K562 (cell line): ENCODE measurements around the gene SDS. TPM values are rescaled to one million over a fixed set of nuclear protein-coding genes. Genes with fewer than 3 reads are reported as not detected.

Experiments used
- ATAC-seq: fragments of 200-7000 bp; cut with Tn5 transposase; 3 replicates; pipeline ENCODE4 v1.9.1; 2020; ENCODE audit warnings: moderate library complexity
- BruUV-seq: library from RNA; stranded (reverse); fragments of 400-500 nt; replicated peaks from 2 replicates; lab custom pipeline; 2021; lab: Mats Ljungman, UMichigan
- CTCF ChIA-PET: fragments of 300-600 bp; formaldehyde crosslinking; extraction: SDS; loops from one replicate; lab custom pipeline; 2021; ENCODE audit warnings: low intra/inter-chr PET ratio; lab: Yijun Ruan, JAX
- POLR2A ChIA-PET: fragments of 300-600, 350-650 bp; sonication (Branson Sonifier 250); formaldehyde crosslinking; extraction: SDS; loops from one replicate; lab custom pipeline; 2021; ENCODE audit warnings: antibody characterized with exemption, inconsistent platforms; lab: Yijun Ruan, JAX
- DNase-seq, 4 experiments: peaks; one replicate each; pipeline versions ENCODE4 v3.0.0 to v3.0.0-alpha.2; 2011 to 2018; ENCODE audit warnings: low spot score in 3 of 4, mixed read lengths in 3 of 4; ENCODE audit errors: extremely low read depth in 1 of 4
- FAIRE-seq: peaks from 2 replicates; lab custom pipeline; 2011; peaks lifted over from hg19 to GRCh38; lab: Jason Lieb, UNC
- H2AFZ ChIP-seq: 2 replicates; pipeline ENCODE4 v1.6.0; 2011; ENCODE audit warnings: low read depth, low read length, control low read depth, inconsistent platforms
- H3K27ac ChIP-seq: fragments of 200-600 bp; 3 replicates; pipeline ENCODE4 v1.8.0; 2011; ENCODE audit warnings: low read depth, mild to moderate bottlenecking, control low read depth, inconsistent platforms, low read length, moderate library complexity, mixed read lengths; ENCODE audit errors: extremely low read depth
- H3K27me3 ChIP-seq, 2 experiments: fragments of 300-600 bp in 1 of 2; 2 replicates in 1 of 2; 3 replicates in 1 of 2; pipeline versions ENCODE4 v1.6.0 to v1.8.0; 2011; ENCODE audit warnings: inconsistent platforms in 2 of 2, low read length in 2 of 2, mild to moderate bottlenecking in 1 of 2, mixed read lengths in 1 of 2, moderate library complexity in 1 of 2; ENCODE audit not compliant: control insufficient read depth in 2 of 2, insufficient read depth in 2 of 2
- H3K36me3 ChIP-seq: fragments of 300-600 bp; 3 replicates; pipeline ENCODE4 v1.8.0; 2011; ENCODE audit warnings: mild to moderate bottlenecking, low read length, inconsistent platforms; ENCODE audit not compliant: control insufficient read depth, insufficient read depth
- H3K4me1 ChIP-seq, 2 experiments: fragments of 200-600 bp in 1 of 2; replicated peaks in 1 of 2; 2 replicates in 1 of 2; 3 replicates in 1 of 2; pipeline versions ENCODE4 v1.5.1 to v1.8.0; 2011; ENCODE audit warnings: inconsistent platforms in 2 of 2, low read length in 2 of 2, mild to moderate bottlenecking in 1 of 2, mixed read lengths in 1 of 2, moderate library complexity in 1 of 2; ENCODE audit not compliant: control insufficient read depth in 2 of 2, insufficient read depth in 2 of 2
- H3K4me2 ChIP-seq: 2 replicates; pipeline ENCODE4 v1.6.1; 2011; ENCODE audit warnings: low read length, control low read depth, inconsistent platforms, mixed read lengths; ENCODE audit not compliant: insufficient read depth
- H3K4me3 ChIP-seq: fragments of 200-600 bp; sonication (generic), shearing (Covaris generic); 2 replicates; pipeline ENCODE4 v1.5.1; 2016; ENCODE audit warnings: control low read depth, inconsistent platforms
- H3K79me2 ChIP-seq: fragments of 200-600 bp; 3 replicates; pipeline ENCODE4 v1.8.0; 2011; ENCODE audit warnings: low read length, inconsistent platforms; ENCODE audit not compliant: control insufficient read depth, insufficient read depth
- H3K9ac ChIP-seq, 2 experiments: 2 replicates each; pipeline versions ENCODE4 v1.6.0 to v1.6.1; 2011; ENCODE audit warnings: low read depth in 2 of 2, low read length in 2 of 2, control low read depth in 1 of 2, inconsistent platforms in 1 of 2, mild to moderate bottlenecking in 1 of 2, mixed read lengths in 1 of 2; ENCODE audit not compliant: insufficient read depth in 1 of 2
- H3K9me1 ChIP-seq: one replicate; pipeline ENCODE4 v1.6.0; 2011; ENCODE audit warnings: inconsistent platforms, mild to moderate bottlenecking, low read length, moderate library complexity; ENCODE audit not compliant: control insufficient read depth, insufficient read depth
- H3K9me3 ChIP-seq: replicated peaks from 2 replicates; pipeline ENCODE4 v1.5.1; 2011; ENCODE audit warnings: low read depth, low read length, inconsistent platforms; ENCODE audit not compliant: control insufficient read depth, insufficient read depth
- H4K20me1 ChIP-seq: replicated peaks from 2 replicates; pipeline ENCODE4 v1.6.1; 2011; ENCODE audit warnings: low read length, inconsistent platforms, mixed read lengths; ENCODE audit not compliant: control insufficient read depth, insufficient read depth
- BCL6 ChIP-seq: fragments of 250-450 bp; sonication (Bioruptor Pico); IDR thresholded peaks from 2 replicates; pipeline ENCODE4 v1.4.0; 2020
- E2F5 ChIP-seq: sonication (generic); formaldehyde crosslinking; IDR thresholded peaks from 2 replicates; pipeline ENCODE4 v1.8.0; 2022; ENCODE audit warnings: mild to moderate bottlenecking, missing genetic modification reagents
- ESRRB ChIP-seq: fragments of 250-450 bp; sonication (Bioruptor Pico); IDR thresholded peaks from 2 replicates; pipeline ENCODE4 v1.5.0; 2020; ENCODE audit warnings: mild to moderate bottlenecking, moderate library complexity, borderline replicate concordance
- HIVEP1 ChIP-seq: fragments of 250-450 bp; sonication (Bioruptor Pico); IDR thresholded peaks from 2 replicates; pipeline ENCODE4 v1.4.0; 2020; ENCODE audit warnings: mild to moderate bottlenecking
- HMG20B ChIP-seq: fragments of 250-450 bp; sonication (Bioruptor Pico); IDR thresholded peaks from 2 replicates; pipeline ENCODE4 v1.5.0; 2021; ENCODE audit warnings: mild to moderate bottlenecking
- JUND ChIP-seq, 2 experiments: IDR thresholded peaks; 2 replicates in 1 of 2; 3 replicates in 1 of 2; pipeline ENCODE4 v1.6.1; 2011; ENCODE audit warnings: borderline replicate concordance in 2 of 2, low read depth in 2 of 2, low read length in 2 of 2, improper control_type of control experiment in 1 of 2, missing biosample characterization in 1 of 2, missing genetic modification characterization in 1 of 2, missing genetic modification reagents in 1 of 2
- NUFIP1 ChIP-seq: fragments of 450-650 bp; IDR thresholded peaks from 2 replicates; pipeline ENCODE4 v1.6.1; 2018; ENCODE audit not compliant: partially characterized antibody
- RFX1 ChIP-seq: fragments of 450-650 bp; IDR thresholded peaks from 2 replicates; pipeline ENCODE4 v1.6.1; 2016; ENCODE audit warnings: mild to moderate bottlenecking, moderate library complexity
- SRSF3 ChIP-seq: fragments of 200-400 bp; formaldehyde crosslinking; IDR thresholded peaks from 2 replicates; pipeline ENCODE4 v1.6.1; 2016; ENCODE audit warnings: mild to moderate bottlenecking, low read length, moderate library complexity; ENCODE audit not compliant: insufficient read depth
- TEAD2 ChIP-seq: fragments of 450-650 bp; IDR thresholded peaks from 2 replicates; pipeline ENCODE4 v1.6.1; 2016; ENCODE audit warnings: missing genetic modification characterization, control low read depth, missing compliant biosample characterization
- ZNF384 ChIP-seq: IDR thresholded peaks from 2 replicates; pipeline ENCODE4 v1.6.1; 2012; ENCODE audit warnings: low read depth, low read length, improper control_type of control experiment
- ZNF408 ChIP-seq: fragments of 250-450 bp; sonication (Bioruptor Pico); IDR thresholded peaks from 2 replicates; pipeline ENCODE4 v1.4.0; 2020; ENCODE audit warnings: low read depth, mild to moderate bottlenecking, moderate library complexity
- ZNF445 ChIP-seq: fragments of 250-450 bp; sonication (Bioruptor Pico); IDR thresholded peaks from 2 replicates; pipeline ENCODE4 v1.4.0; 2020; ENCODE audit warnings: low read depth, mild to moderate bottlenecking, moderate library complexity
- ZNF699 ChIP-seq: fragments of 250-450 bp; sonication (Bioruptor Pico); IDR thresholded peaks from 2 replicates; pipeline ENCODE4 v1.8.0; 2021; ENCODE audit warnings: mild to moderate bottlenecking, moderate library complexity; ENCODE audit not compliant: insufficient replicate concordance
- ZNF79 ChIP-seq: fragments of 250-450 bp; sonication (Bioruptor Pico); IDR thresholded peaks from 2 replicates; pipeline ENCODE4 v1.4.0; 2020; ENCODE audit warnings: low read depth, mild to moderate bottlenecking, moderate library complexity
- WGBS: fragments of 100-300 bp; shearing (Covaris generic); methylation state at CpG from one replicate; pipeline ENCODE4 v1.1.6; 2016; ENCODE audit warnings: low coverage, mixed read lengths; ENCODE audit not compliant: insufficient coverage; ENCODE audit errors: missing lambda C conversion rate; 5-methylcytosine and 5-hydroxymethylcytosine counted together
- in situ Hi-C: fragments of 300-500 bp; cut with MboI; formaldehyde crosslinking; loops from 4 replicates; pipeline ENCODE4 v1.15.0; 2018; ENCODE audit warnings: inconsistent platforms, mixed read lengths
- intact Hi-C: fragments of 100-400 bp; cut with micrococcal nuclease; formaldehyde crosslinking; loops from 2 replicates; pipeline ENCODE4 v1.14.2; 2022
- polyA plus RNA-seq, 8 experiments: library from polyadenylated mRNA; depleted of rRNA in 4 of 8; stranded (reverse) in 5 of 8; unstranded in 3 of 8; fragments of >200 nt; fragmentation: Nextera tagmentation in 2 of 8; fragmentation: Illumina TruSeq in 1 of 8; extraction: Ambion mirVana in 2 of 8; extraction: Trizol in 1 of 8; gene quantifications; 2 replicates each; pipeline versions ENCODE4 v1.2.1 to v1.2.3, GENCODE V29; 2011 to 2014; ENCODE audit warnings: inconsistent platforms in 1 of 8, missing spikeins in 1 of 8
- total RNA-seq, 7 experiments: library from RNA; depleted of rRNA in 6 of 7; stranded (reverse); fragments of >200 nt in 6 of 7; fragmentation: Illumina TruSeq in 2 of 7; extraction: Trizol in 2 of 7; gene quantifications; 2 replicates each; pipeline versions ENCODE4 v1.2.1 to v1.2.3, GENCODE V29; 2011 to 2021; ENCODE audit warnings: low replicate concordance in 1 of 7
- TF ChIP-seq, protein P1 (sequence below): sonication (generic); formaldehyde crosslinking; IDR thresholded peaks from 2 replicates; pipeline ENCODE4 v1.8.0; 2022; ENCODE audit warnings: mild to moderate bottlenecking, missing genetic modification reagents

The SDS gene
- total and polyA plus RNA-seq, 9 of the 15 experiments (the other 6 are each of a cell fraction or from before 2014, with no cell fraction given): 0.07 to 1.1 (median 0.12) TPM; not detected in 1

- Histone ChIP-seq H3K9ac (no peak overlapping the region), H3K9me1 (no peaks in the 10 kb centered on the region), H3K4me3 (no peak overlapping the region), H3K4me1 (no peaks in the 10 kb centered on the region; a peak in 1 of 5 replicates), H2AFZ (no peak overlapping the region), H3K27ac (no peak overlapping the region), H3K4me2 (no peak overlapping the region), H3K79me2 (no peaks in the 10 kb centered on the region), H3K27me3 (no peaks in the 10 kb centered on the region), H4K20me1 (0 out of 2 replicates have a peak, but pooled peaks cover 3% of the 10 kb centered on the region), H3K36me3 (peaks cover 64% of the 10 kb centered on the region; the same call in 2 of the 3 replicates), H3K9me3 (no peaks in the 10 kb centered on the region)
- no peak for ATAC-seq
- ChIA-PET CTCF (no interaction called here), POLR2A (no interaction called here)
- 92% methylated on average over 9 of the region's 9 CpGs for WGBS
- no TSS peak for BruUV-seq
- DNase-seq: no peak
- TF ChIP-seq ZNF408 (CRISPR knock-in tag): no peak
- TF ChIP-seq ZNF445 (CRISPR knock-in tag): no peak
- TF ChIP-seq SRSF3: no peak
- TF ChIP-seq NUFIP1: no peak
- TF ChIP-seq BCL6 (CRISPR knock-in tag): no peak
- TF ChIP-seq HMG20B (CRISPR knock-in tag): no peak
- TF ChIP-seq ZNF384: no peak
- TF ChIP-seq HIVEP1 (CRISPR knock-in tag): no peak
- no peak for TF ChIP-seq JUND (IDR thresholded peaks at IDR 0.05; ENCODE audit: borderline replicate concordance, low read depth, low read length)
- TF ChIP-seq JUND (tag; IDR thresholded peaks at IDR 0.05; ENCODE audit: borderline replicate concordance, low read depth, low read length): no peak
- no peak for TF ChIP-seq RFX1
- TF ChIP-seq E2F5: no peak
- TF ChIP-seq ZNF699 (CRISPR knock-in tag): no peak
- TF ChIP-seq, protein P1, sequence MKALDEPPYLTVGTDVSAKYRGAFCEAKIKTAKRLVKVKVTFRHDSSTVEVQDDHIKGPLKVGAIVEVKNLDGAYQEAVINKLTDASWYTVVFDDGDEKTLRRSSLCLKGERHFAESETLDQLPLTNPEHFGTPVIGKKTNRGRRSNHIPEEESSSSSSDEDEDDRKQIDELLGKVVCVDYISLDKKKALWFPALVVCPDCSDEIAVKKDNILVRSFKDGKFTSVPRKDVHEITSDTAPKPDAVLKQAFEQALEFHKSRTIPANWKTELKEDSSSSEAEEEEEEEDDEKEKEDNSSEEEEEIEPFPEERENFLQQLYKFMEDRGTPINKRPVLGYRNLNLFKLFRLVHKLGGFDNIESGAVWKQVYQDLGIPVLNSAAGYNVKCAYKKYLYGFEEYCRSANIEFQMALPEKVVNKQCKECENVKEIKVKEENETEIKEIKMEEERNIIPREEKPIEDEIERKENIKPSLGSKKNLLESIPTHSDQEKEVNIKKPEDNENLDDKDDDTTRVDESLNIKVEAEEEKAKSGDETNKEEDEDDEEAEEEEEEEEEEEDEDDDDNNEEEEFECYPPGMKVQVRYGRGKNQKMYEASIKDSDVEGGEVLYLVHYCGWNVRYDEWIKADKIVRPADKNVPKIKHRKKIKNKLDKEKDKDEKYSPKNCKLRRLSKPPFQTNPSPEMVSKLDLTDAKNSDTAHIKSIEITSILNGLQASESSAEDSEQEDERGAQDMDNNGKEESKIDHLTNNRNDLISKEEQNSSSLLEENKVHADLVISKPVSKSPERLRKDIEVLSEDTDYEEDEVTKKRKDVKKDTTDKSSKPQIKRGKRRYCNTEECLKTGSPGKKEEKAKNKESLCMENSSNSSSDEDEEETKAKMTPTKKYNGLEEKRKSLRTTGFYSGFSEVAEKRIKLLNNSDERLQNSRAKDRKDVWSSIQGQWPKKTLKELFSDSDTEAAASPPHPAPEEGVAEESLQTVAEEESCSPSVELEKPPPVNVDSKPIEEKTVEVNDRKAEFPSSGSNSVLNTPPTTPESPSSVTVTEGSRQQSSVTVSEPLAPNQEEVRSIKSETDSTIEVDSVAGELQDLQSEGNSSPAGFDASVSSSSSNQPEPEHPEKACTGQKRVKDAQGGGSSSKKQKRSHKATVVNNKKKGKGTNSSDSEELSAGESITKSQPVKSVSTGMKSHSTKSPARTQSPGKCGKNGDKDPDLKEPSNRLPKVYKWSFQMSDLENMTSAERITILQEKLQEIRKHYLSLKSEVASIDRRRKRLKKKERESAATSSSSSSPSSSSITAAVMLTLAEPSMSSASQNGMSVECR (CRISPR knock-in tag): no peak
- no peak for TF ChIP-seq TEAD2 (tag)
- no peak for TF ChIP-seq ESRRB (CRISPR knock-in tag)
- TF ChIP-seq ZNF79 (CRISPR knock-in tag): no peak
- no peak for FAIRE-seq
- intact Hi-C loops: no loop called here
- in situ Hi-C loops: no loop called here
Measured at GRCh38 chr12:113372371-113372770, 31.3 kb downstream of the SDS start.
